CD4-positive, alpha-beta T cell (primary cell): ENCODE data around the gene ARHGAP6. TPM values are rescaled to one million over a fixed set of nuclear protein-coding genes. Genes with fewer than 3 reads are reported as not detected.

ENCODE experiments used
- ATAC-seq: fragments of 200-7000 bp; cut with Tn5 transposase; one replicate; pipeline ENCODE4 v1.10.0; 2022; ENCODE audit warnings: mild to moderate bottlenecking; ENCODE audit not compliant: poor library complexity
- CTCF ChIA-PET: fragments of 350-600 bp; sonication (Branson Sonifier 250); formaldehyde crosslinking; loops from one replicate; lab custom pipeline; 2021; ENCODE audit warnings: antibody characterized with exemption, inconsistent platforms; lab: Charles Lee
- POLR2A ChIA-PET: fragments of 350-600 bp; sonication (Branson Sonifier 250); formaldehyde crosslinking; loops from one replicate; lab custom pipeline; 2021; ENCODE audit warnings: antibody characterized with exemption, inconsistent platforms; lab: Charles Lee
- DNase-seq, 14 experiments: peaks; one replicate each; pipeline ENCODE4 v3.0.0-alpha.2; 2013 to 2020; ENCODE audit warnings: mixed read lengths in 2 of 14
- H3K27ac ChIP-seq, 2 donors: one replicate each; pipeline versions ENCODE4 v1.5.1 to v1.7.0; 2013; ENCODE audit warnings: low read length in 2 of 2, low read depth in 1 of 2, mild to moderate bottlenecking in 1 of 2
- H3K27me3 ChIP-seq, 2 experiments: 1 replicate in 1 of 2; 2 replicates in 1 of 2; pipeline versions ENCODE4 v1.6.1 to v1.7.0; 2013; ENCODE audit warnings: low read length in 2 of 2, control low read depth in 1 of 2, mild to moderate bottlenecking in 1 of 2, moderate library complexity in 1 of 2; ENCODE audit not compliant: insufficient read depth in 2 of 2, control insufficient read depth in 1 of 2
- H3K36me3 ChIP-seq: one replicate; pipeline ENCODE4 v1.6.1; 2013; ENCODE audit warnings: low read length, control low read depth; ENCODE audit not compliant: insufficient read depth
- H3K4me1 ChIP-seq: one replicate; pipeline ENCODE4 v1.6.1; 2013; ENCODE audit warnings: low read length, control low read depth; ENCODE audit not compliant: insufficient read depth
- H3K4me3 ChIP-seq: one replicate; pipeline ENCODE4 v1.5.1; 2013; ENCODE audit warnings: mild to moderate bottlenecking, low read length, moderate library complexity
- H3K9me3 ChIP-seq, 2 experiments: 1 replicate in 1 of 2; 2 replicates in 1 of 2; pipeline versions ENCODE4 v1.6.1 to v1.7.0; 2013; ENCODE audit warnings: low read length in 2 of 2, mild to moderate bottlenecking in 2 of 2, control low read depth in 1 of 2, moderate library complexity in 1 of 2; ENCODE audit not compliant: control insufficient read depth in 1 of 2, insufficient read depth in 1 of 2
- H3K27ac Mint-ChIP-seq: one replicate; pipeline ENCODE4 v1.8.0; 2020; ENCODE audit warnings: mixed read lengths
- H3K27me3 Mint-ChIP-seq: one replicate; pipeline ENCODE4 v1.8.0; 2021; ENCODE audit warnings: mixed read lengths
- H3K36me3 Mint-ChIP-seq: one replicate; pipeline ENCODE4 v1.8.0; 2021; ENCODE audit warnings: low read depth, mixed read lengths
- H3K4me1 Mint-ChIP-seq: one replicate; pipeline ENCODE4 v1.8.0; 2021; ENCODE audit warnings: low read depth, mixed read lengths
- H3K4me3 Mint-ChIP-seq: one replicate; pipeline ENCODE4 v1.8.0; 2020; ENCODE audit warnings: mild to moderate bottlenecking, mixed read lengths
- H3K9me3 Mint-ChIP-seq: one replicate; pipeline ENCODE4 v1.8.0; 2020; ENCODE audit warnings: mixed read lengths
- CTCF ChIP-seq: fragments of 200-600 bp; IDR thresholded peaks from one replicate; pipeline ENCODE4 v1.8.0; 2022; ENCODE audit warnings: antibody characterized with exemption, mild to moderate bottlenecking
- intact Hi-C, 2 experiments: fragments of 100-400 bp; cut with DNase I in 1 of 2; cut with micrococcal nuclease in 1 of 2; formaldehyde crosslinking; loops; one replicate each; pipeline versions ENCODE4 v1.15.1 to v1.9.0; 2023 to 2025; cut with DNase I, micrococcal nuclease
- total RNA-seq, 174 experiments: library from RNA in 2 of 174; stranded (reverse) in 2 of 174; gene quantifications; one replicate each; pipeline ENCODE4 v1.2.3 and lab custom pipeline; 2021 to 2026

ARHGAP6 gene
- total RNA-seq, 2 experiments from 2014 or later, result not detected

- Mint-ChIP-seq H3K36me3 (no peaks in the 10 kb centered on the region), H3K4me1 (no peaks in the 10 kb centered on the region), H3K4me3 (no peak overlapping the region), H3K27ac (no peak overlapping the region), H3K9me3 (no peaks in the 10 kb centered on the region), H3K27me3 (peaks cover 17% of the 10 kb centered on the region)
- no peak for TF ChIP-seq CTCF
- ChIA-PET CTCF (no interaction called here), POLR2A (no interaction called here)
- peaks cover 0 to 7% of the 10 kb centered on the region in 2 experiments for H3K27me3 ChIP-seq
- no peaks in the 10 kb centered on the region for H3K4me1 ChIP-seq
- ATAC-seq (no peak), DNase-seq (peak in 3 of 14 experiments; percentile 1 to 33 (median 3))
- H3K27ac ChIP-seq, result no peak overlapping the region
- intact Hi-C loops, result no loop called here
- no peaks in the 10 kb centered on the region for H3K36me3 ChIP-seq
- no peaks in the 10 kb centered on the region for H3K9me3 ChIP-seq
- no peak overlapping the region for H3K4me3 ChIP-seq
Measured at GRCh38 chrX:11423362-11423818, 242.3 kb downstream of the ARHGAP6 start.

- H3K4me1 Mint-ChIP-seq, result no peaks in the 10 kb centered on the region
- no peaks in the 10 kb centered on the region for H3K36me3 ChIP-seq
- no peak for DNase-seq
- no peak for ATAC-seq
- TF ChIP-seq CTCF, result no peak
- H3K27me3 ChIP-seq, result peaks cover 0 to 7% of the 10 kb centered on the region in 2 experiments
- no peaks in the 10 kb centered on the region for H3K9me3 ChIP-seq
- no peak overlapping the region for H3K27ac ChIP-seq
- intact Hi-C loops, result no loop called here
- H3K36me3 Mint-ChIP-seq, result no peaks in the 10 kb centered on the region
- no peak overlapping the region for H3K4me3 ChIP-seq
- peaks cover 17% of the 10 kb centered on the region for H3K27me3 Mint-ChIP-seq
- ChIA-PET POLR2A (no interaction called here), CTCF (no interaction called here)
- H3K9me3 Mint-ChIP-seq, result no peaks in the 10 kb centered on the region
- no peaks in the 10 kb centered on the region for H3K4me1 ChIP-seq
- H3K27ac Mint-ChIP-seq, result no peak overlapping the region
- H3K4me3 Mint-ChIP-seq, result no peak overlapping the region
Measured at GRCh38 chrX:11422525-11422857, 243.2 kb downstream of the ARHGAP6 start.

GRCh38 chrX:11421805-11422524 is 243.8 kb downstream of the ARHGAP6 start:
- H3K36me3 ChIP-seq, result no peaks in the 10 kb centered on the region
- no peaks in the 10 kb centered on the region for H3K4me1 Mint-ChIP-seq
- no peaks in the 10 kb centered on the region for H3K4me1 ChIP-seq
- H3K27ac Mint-ChIP-seq, result no peak overlapping the region
- no peaks in the 10 kb centered on the region for H3K9me3 Mint-ChIP-seq
- DNase-seq, result no peak
- no peak for TF ChIP-seq CTCF
- no peak overlapping the region for H3K27ac ChIP-seq
- ChIA-PET POLR2A (no interaction called here), CTCF (no interaction called here)
- peaks cover 0 to 4% of the 10 kb centered on the region in 2 experiments for H3K27me3 ChIP-seq
- peaks cover 16% of the 10 kb centered on the region for H3K27me3 Mint-ChIP-seq
- ATAC-seq, result no peak
- no peaks in the 10 kb centered on the region for H3K36me3 Mint-ChIP-seq
- no peak overlapping the region for H3K4me3 ChIP-seq
- no peak overlapping the region for H3K4me3 Mint-ChIP-seq
- intact Hi-C loops, result no loop called here
- no peaks in the 10 kb centered on the region for H3K9me3 ChIP-seq
